K562 (cell line): ENCODE results near the gene ETV7. TPM values are rescaled to one million over a fixed set of nuclear protein-coding genes. Genes with fewer than 3 reads are reported as not detected.

ENCODE experiments used
- ATAC-seq: fragments of 200-7000 bp; cut with Tn5 transposase; 3 replicates; pipeline ENCODE4 v1.9.1; 2020; ENCODE audit warnings: moderate library complexity
- BruUV-seq: library from RNA; stranded (reverse); fragments of 400-500 nt; replicated peaks from 2 replicates; lab custom pipeline; 2021; lab: Mats Ljungman, UMichigan
- CTCF ChIA-PET: fragments of 300-600 bp; formaldehyde crosslinking; extraction: SDS; loops from one replicate; lab custom pipeline; 2021; ENCODE audit warnings: low intra/inter-chr PET ratio; lab: Yijun Ruan, JAX
- POLR2A ChIA-PET: fragments of 300-600, 350-650 bp; sonication (Branson Sonifier 250); formaldehyde crosslinking; extraction: SDS; loops from one replicate; lab custom pipeline; 2021; ENCODE audit warnings: antibody characterized with exemption, inconsistent platforms; lab: Yijun Ruan, JAX
- DNase-seq, 4 experiments: peaks; one replicate each; pipeline versions ENCODE4 v3.0.0 to v3.0.0-alpha.2; 2011 to 2018; ENCODE audit warnings: low spot score in 3 of 4, mixed read lengths in 3 of 4; ENCODE audit errors: extremely low read depth in 1 of 4
- FAIRE-seq: peaks from 2 replicates; lab custom pipeline; 2011; peaks lifted over from hg19 to GRCh38; lab: Jason Lieb, UNC
- H2AFZ ChIP-seq: 2 replicates; pipeline ENCODE4 v1.6.0; 2011; ENCODE audit warnings: low read depth, low read length, control low read depth, inconsistent platforms
- H3K27ac ChIP-seq: fragments of 200-600 bp; 3 replicates; pipeline ENCODE4 v1.8.0; 2011; ENCODE audit warnings: low read depth, mild to moderate bottlenecking, control low read depth, inconsistent platforms, low read length, moderate library complexity, mixed read lengths; ENCODE audit errors: extremely low read depth
- H3K27me3 ChIP-seq, 2 experiments: fragments of 300-600 bp in 1 of 2; 2 replicates in 1 of 2; 3 replicates in 1 of 2; pipeline versions ENCODE4 v1.6.0 to v1.8.0; 2011; ENCODE audit warnings: inconsistent platforms in 2 of 2, low read length in 2 of 2, mild to moderate bottlenecking in 1 of 2, mixed read lengths in 1 of 2, moderate library complexity in 1 of 2; ENCODE audit not compliant: control insufficient read depth in 2 of 2, insufficient read depth in 2 of 2
- H3K36me3 ChIP-seq: fragments of 300-600 bp; 3 replicates; pipeline ENCODE4 v1.8.0; 2011; ENCODE audit warnings: mild to moderate bottlenecking, low read length, inconsistent platforms; ENCODE audit not compliant: control insufficient read depth, insufficient read depth
- H3K4me1 ChIP-seq, 2 experiments: fragments of 200-600 bp in 1 of 2; replicated peaks in 1 of 2; 2 replicates in 1 of 2; 3 replicates in 1 of 2; pipeline versions ENCODE4 v1.5.1 to v1.8.0; 2011; ENCODE audit warnings: inconsistent platforms in 2 of 2, low read length in 2 of 2, mild to moderate bottlenecking in 1 of 2, mixed read lengths in 1 of 2, moderate library complexity in 1 of 2; ENCODE audit not compliant: control insufficient read depth in 2 of 2, insufficient read depth in 2 of 2
- H3K4me2 ChIP-seq: 2 replicates; pipeline ENCODE4 v1.6.1; 2011; ENCODE audit warnings: low read length, control low read depth, inconsistent platforms, mixed read lengths; ENCODE audit not compliant: insufficient read depth
- H3K4me3 ChIP-seq: fragments of 200-600 bp; sonication (generic), shearing (Covaris generic); 2 replicates; pipeline ENCODE4 v1.5.1; 2016; ENCODE audit warnings: control low read depth, inconsistent platforms
- H3K79me2 ChIP-seq: fragments of 200-600 bp; 3 replicates; pipeline ENCODE4 v1.8.0; 2011; ENCODE audit warnings: low read length, inconsistent platforms; ENCODE audit not compliant: control insufficient read depth, insufficient read depth
- H3K9ac ChIP-seq, 2 experiments: 2 replicates each; pipeline versions ENCODE4 v1.6.0 to v1.6.1; 2011; ENCODE audit warnings: low read depth in 2 of 2, low read length in 2 of 2, control low read depth in 1 of 2, inconsistent platforms in 1 of 2, mild to moderate bottlenecking in 1 of 2, mixed read lengths in 1 of 2; ENCODE audit not compliant: insufficient read depth in 1 of 2
- H3K9me1 ChIP-seq: one replicate; pipeline ENCODE4 v1.6.0; 2011; ENCODE audit warnings: inconsistent platforms, mild to moderate bottlenecking, low read length, moderate library complexity; ENCODE audit not compliant: control insufficient read depth, insufficient read depth
- H3K9me3 ChIP-seq: replicated peaks from 2 replicates; pipeline ENCODE4 v1.5.1; 2011; ENCODE audit warnings: low read depth, low read length, inconsistent platforms; ENCODE audit not compliant: control insufficient read depth, insufficient read depth
- H4K20me1 ChIP-seq: replicated peaks from 2 replicates; pipeline ENCODE4 v1.6.1; 2011; ENCODE audit warnings: low read length, inconsistent platforms, mixed read lengths; ENCODE audit not compliant: control insufficient read depth, insufficient read depth
- CBFA2T3 ChIP-seq: fragments of 450-650 bp; IDR thresholded peaks from 2 replicates; pipeline ENCODE4 v1.6.1; 2017
- CREM ChIP-seq: IDR thresholded peaks from 2 replicates; pipeline ENCODE4 v1.6.1; 2014; ENCODE audit warnings: antibody characterized with exemption, low read depth
- ERF ChIP-seq: fragments of 450-650 bp; formaldehyde crosslinking; IDR thresholded peaks from 2 replicates; pipeline ENCODE4 v1.4.0; 2020; ENCODE audit warnings: mild to moderate bottlenecking, mixed read lengths
- GATA2 ChIP-seq: sonication (generic); formaldehyde crosslinking; IDR thresholded peaks from 2 replicates; pipeline ENCODE4 v1.4.0; 2020; ENCODE audit warnings: mild to moderate bottlenecking, missing genetic modification reagents
- HDAC1 ChIP-seq, 2 experiments: fragments of 450-650 bp; IDR thresholded peaks; 2 replicates each; pipeline ENCODE4 v1.6.1; 2016 to 2017; ENCODE audit warnings: inconsistent platforms in 1 of 2, mild to moderate bottlenecking in 1 of 2, moderate library complexity in 1 of 2
- KLF1 ChIP-seq: fragments of 450-650 bp; IDR thresholded peaks from 2 replicates; pipeline ENCODE4 v1.6.1; 2016; ENCODE audit warnings: missing genetic modification characterization, missing compliant biosample characterization
- NFE2L1 ChIP-seq: fragments of 450-650 bp; IDR thresholded peaks from 2 replicates; pipeline ENCODE4 v1.6.1; 2016; ENCODE audit warnings: missing genetic modification characterization, low read depth, mild to moderate bottlenecking, missing compliant biosample characterization, moderate library complexity, borderline replicate concordance
- NFIX ChIP-seq: fragments of 250-450 bp; sonication (Bioruptor Pico); IDR thresholded peaks from 2 replicates; pipeline ENCODE4 v1.4.0; 2020; ENCODE audit warnings: low read depth, mild to moderate bottlenecking, moderate library complexity
- SRSF7 ChIP-seq: fragments of 200-400 bp; formaldehyde crosslinking; optimal IDR thresholded peaks from 2 replicates; pipeline ENCODE3; 2017; ENCODE audit warnings: mild to moderate bottlenecking, low read depth, low read length
- TAF7 ChIP-seq: fragments of 450-650 bp; IDR thresholded peaks from 2 replicates; pipeline ENCODE4 v1.6.1; 2016; ENCODE audit warnings: missing genetic modification characterization, missing compliant biosample characterization
- TCF7L2 ChIP-seq: fragments of 150-350 bp; IDR thresholded peaks from 2 replicates; pipeline ENCODE4 v1.6.1; 2016; ENCODE audit warnings: low read depth, mild to moderate bottlenecking, low read length, moderate library complexity
- TRIM28 ChIP-seq: fragments of 450-650 bp; IDR thresholded peaks from 2 replicates; pipeline ENCODE4 v1.6.1; 2017
- ZNF384 ChIP-seq: IDR thresholded peaks from 2 replicates; pipeline ENCODE4 v1.6.1; 2012; ENCODE audit warnings: low read depth, low read length, improper control_type of control experiment
- WGBS: fragments of 100-300 bp; shearing (Covaris generic); methylation state at CpG from one replicate; pipeline ENCODE4 v1.1.6; 2016; ENCODE audit warnings: low coverage, mixed read lengths; ENCODE audit not compliant: insufficient coverage; ENCODE audit errors: missing lambda C conversion rate; 5-methylcytosine and 5-hydroxymethylcytosine counted together
- in situ Hi-C: fragments of 300-500 bp; cut with MboI; formaldehyde crosslinking; loops from 4 replicates; pipeline ENCODE4 v1.15.0; 2018; ENCODE audit warnings: inconsistent platforms, mixed read lengths
- intact Hi-C: fragments of 100-400 bp; cut with micrococcal nuclease; formaldehyde crosslinking; loops from 2 replicates; pipeline ENCODE4 v1.14.2; 2022
- polyA plus RNA-seq, 8 experiments: library from polyadenylated mRNA; depleted of rRNA in 4 of 8; stranded (reverse) in 5 of 8; unstranded in 3 of 8; fragments of >200 nt; fragmentation: Nextera tagmentation in 2 of 8; fragmentation: Illumina TruSeq in 1 of 8; extraction: Ambion mirVana in 2 of 8; extraction: Trizol in 1 of 8; gene quantifications; 2 replicates each; pipeline versions ENCODE4 v1.2.1 to v1.2.3, GENCODE V29; 2011 to 2014; ENCODE audit warnings: inconsistent platforms in 1 of 8, missing spikeins in 1 of 8
- total RNA-seq, 7 experiments: library from RNA; depleted of rRNA in 6 of 7; stranded (reverse); fragments of >200 nt in 6 of 7; fragmentation: Illumina TruSeq in 2 of 7; extraction: Trizol in 2 of 7; gene quantifications; 2 replicates each; pipeline versions ENCODE4 v1.2.1 to v1.2.3, GENCODE V29; 2011 to 2021; ENCODE audit warnings: low replicate concordance in 1 of 7
- TF ChIP-seq, protein P1 (sequence below): fragments of 200-800 bp; sonication (Bioruptor generic); IDR thresholded peaks from 2 replicates; pipeline ENCODE4 v1.6.1; 2017; ENCODE audit warnings: missing genetic modification characterization, missing compliant biosample characterization

The ETV7 gene
- total and polyA plus RNA-seq, 9 of the 15 experiments (the other 6 are each of a cell fraction or from before 2014, with no cell fraction given), result 0.07 to 0.22 (median 0.14) TPM; not detected in 3

DNA sequence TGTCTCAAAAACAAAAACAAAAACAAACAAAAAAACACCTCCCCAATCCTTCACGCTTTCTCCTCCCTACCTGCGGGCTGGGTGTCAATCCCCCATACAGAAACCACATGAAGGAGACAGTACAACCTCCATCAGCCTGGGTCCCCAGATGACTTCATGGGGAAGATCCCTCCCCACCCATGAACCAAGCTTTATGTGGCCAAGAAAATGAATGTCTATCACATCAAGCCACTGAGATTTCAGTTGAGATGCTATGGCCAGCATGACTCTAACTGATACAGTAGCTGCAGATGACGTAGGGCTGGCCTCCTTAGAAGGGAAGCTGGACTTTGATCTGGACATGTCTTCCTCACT lies 29.6 kb downstream of the ETV7 start:
- H3K4me1 ChIP-seq, result peaks cover 0 to 12% of the 10 kb centered on the region in 2 experiments; a peak in 2 of 5 replicates
- no peaks in the 10 kb centered on the region for H3K9me1 ChIP-seq
- DNase-seq (no peak), ATAC-seq (no peak), FAIRE-seq (no peak)
- H3K27me3 ChIP-seq, result no peaks in the 10 kb centered on the region; a peak in 2 of 5 replicates
- 0 out of 2 replicates have a peak, but pooled peaks cover 2% of the 10 kb centered on the region for H3K9me3 ChIP-seq
- no peak overlapping the region for H3K4me3 ChIP-seq
- no peak overlapping the region for H3K4me2 ChIP-seq
- WGBS, result 15% methylated on average over 3 of the region's 3 CpGs
- CTCF ChIA-PET, result interaction anchor here (5.9 kb wide), 1 partner anchor 55 kb away, joined by 45 read pairs; no protein-coding TSS in a partner anchor
- H3K36me3 ChIP-seq, result no peaks in the 10 kb centered on the region
- intact Hi-C loops, result loop anchor here (5.0 kb wide), 1 partner anchor 101 kb away; no protein-coding TSS in a partner anchor
- BruUV-seq, result no TSS peak
- H3K27ac ChIP-seq, result no peak overlapping the region
- POLR2A ChIA-PET, result interaction anchor here (0.7 to 2.4 kb wide), 5 partner anchors 11 to 155 kb away, joined by 3 to 15 read pairs (median 3); no protein-coding TSS in a partner anchor
- no peak for TF ChIP-seq NFE2L1 (tag)
- TF ChIP-seq GATA2, result no peak
- no peak for TF ChIP-seq NFIX (CRISPR knock-in tag)
- TF ChIP-seq TRIM28, result no peak
- TF ChIP-seq CREM, result peak; percentile 56
- no peak for TF ChIP-seq ERF (CRISPR knock-in tag)
- no peak for TF ChIP-seq HDAC1 (IDR thresholded peaks at IDR 0.05)
- TF ChIP-seq ZNF384, result no peak
- TF ChIP-seq KLF1 (tag), result no peak
- TF ChIP-seq SRSF7, result no peak
- no peak for TF ChIP-seq TCF7L2
- TF ChIP-seq CBFA2T3, result 0 out of 2 replicates have a peak, but pooled peaks have one; percentile 22
- TF ChIP-seq TAF7, result no peak
- TF ChIP-seq, protein P1, sequence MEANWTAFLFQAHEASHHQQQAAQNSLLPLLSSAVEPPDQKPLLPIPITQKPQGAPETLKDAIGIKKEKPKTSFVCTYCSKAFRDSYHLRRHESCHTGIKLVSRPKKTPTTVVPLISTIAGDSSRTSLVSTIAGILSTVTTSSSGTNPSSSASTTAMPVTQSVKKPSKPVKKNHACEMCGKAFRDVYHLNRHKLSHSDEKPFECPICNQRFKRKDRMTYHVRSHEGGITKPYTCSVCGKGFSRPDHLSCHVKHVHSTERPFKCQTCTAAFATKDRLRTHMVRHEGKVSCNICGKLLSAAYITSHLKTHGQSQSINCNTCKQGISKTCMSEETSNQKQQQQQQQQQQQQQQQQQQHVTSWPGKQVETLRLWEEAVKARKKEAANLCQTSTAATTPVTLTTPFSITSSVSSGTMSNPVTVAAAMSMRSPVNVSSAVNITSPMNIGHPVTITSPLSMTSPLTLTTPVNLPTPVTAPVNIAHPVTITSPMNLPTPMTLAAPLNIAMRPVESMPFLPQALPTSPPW (CRISPR knock-in tag), result 0 out of 2 replicates have a peak, but pooled peaks have one; percentile 7
- H2AFZ ChIP-seq, result no peak overlapping the region
- no peak overlapping the region for H3K9ac ChIP-seq
- no peaks in the 10 kb centered on the region for H3K79me2 ChIP-seq
- H4K20me1 ChIP-seq, result no peaks in the 10 kb centered on the region
- in situ Hi-C loops, result no loop called here
